Stimulated activated CD4-positive, alpha-beta T cell treated with anti-CD3 and anti-CD28 coated beads, Interleukin-1b, Interleukin-23, amount 100 ng/mL, for 48 hours (primary cell): ENCODE measurements around the gene CXCR4.

Source experiments
- DNase-seq: peaks from one replicate; pipeline ENCODE4 v3.0.0-alpha.2; 2020

The CXCR4 gene

GRCh38 chr2:136070913-136071312 is 47.0 kb downstream of the CXCR4 start:
- DNase-seq = no peak

GRCh38 chr2:136069773-136070172 is 48.2 kb downstream of the CXCR4 start:
- DNase-seq = no peak

- no peak for DNase-seq
Measured at GRCh38 chr2:136068581-136069227, 49.2 kb downstream of the CXCR4 start.

- DNase-seq = no peak
Measured at GRCh38 chr2:136067897-136068580, 49.9 kb downstream of the CXCR4 start.

- no peak for DNase-seq
Measured at GRCh38 chr2:136067459-136067858, 50.5 kb downstream of the CXCR4 start.

- DNase-seq = no peak
Measured at GRCh38 chr2:136065907-136066306, 52.0 kb downstream of the CXCR4 start.

GRCh38 chr2:136065384-136065783 is 52.6 kb downstream of the CXCR4 start:
- no peak for DNase-seq
